ENCODE measurements around the gene PCSK5.

The PCSK5 gene

DNA sequence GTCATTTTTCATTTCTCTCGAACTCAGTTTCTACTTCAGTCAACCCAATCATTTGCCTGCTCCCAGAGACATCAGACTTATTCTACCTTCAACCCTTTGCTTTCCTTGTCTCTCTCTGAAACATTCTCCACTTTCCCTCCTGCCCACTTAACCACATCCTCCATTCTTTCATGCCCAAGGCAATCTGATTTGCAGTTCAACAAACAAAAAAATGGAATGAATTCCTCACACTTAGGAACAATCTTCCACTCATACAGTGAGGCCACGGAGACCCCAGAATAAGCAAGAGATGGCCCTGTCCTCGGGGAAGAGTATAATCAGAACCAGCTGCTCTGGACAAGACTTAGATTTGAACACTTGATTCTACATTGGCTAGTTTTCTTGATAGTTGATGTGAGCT lies 323.3 kb downstream of the PCSK5 start:
- DNase-seq, result no peak

DNA sequence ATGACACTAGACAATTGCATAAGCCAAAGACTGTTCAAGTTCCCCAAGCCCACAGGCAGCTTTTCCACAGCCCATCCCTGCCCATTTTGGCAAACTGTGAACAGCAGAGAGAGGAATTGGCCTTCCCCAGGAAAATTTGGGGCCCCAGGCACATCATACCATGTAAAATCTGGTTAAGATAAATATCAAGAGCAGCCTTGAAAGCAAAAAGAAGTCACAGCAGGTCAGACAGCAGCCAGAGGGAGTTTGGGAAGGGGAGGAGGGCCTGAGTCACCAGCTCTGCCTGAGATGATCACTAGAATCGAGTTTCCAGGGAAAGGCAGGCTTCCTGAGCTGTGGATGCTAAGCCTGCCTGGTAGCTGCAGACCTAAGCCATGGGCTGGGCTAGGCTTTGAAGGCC lies 324.6 kb downstream of the PCSK5 start:
- no peak for DNase-seq

DNA sequence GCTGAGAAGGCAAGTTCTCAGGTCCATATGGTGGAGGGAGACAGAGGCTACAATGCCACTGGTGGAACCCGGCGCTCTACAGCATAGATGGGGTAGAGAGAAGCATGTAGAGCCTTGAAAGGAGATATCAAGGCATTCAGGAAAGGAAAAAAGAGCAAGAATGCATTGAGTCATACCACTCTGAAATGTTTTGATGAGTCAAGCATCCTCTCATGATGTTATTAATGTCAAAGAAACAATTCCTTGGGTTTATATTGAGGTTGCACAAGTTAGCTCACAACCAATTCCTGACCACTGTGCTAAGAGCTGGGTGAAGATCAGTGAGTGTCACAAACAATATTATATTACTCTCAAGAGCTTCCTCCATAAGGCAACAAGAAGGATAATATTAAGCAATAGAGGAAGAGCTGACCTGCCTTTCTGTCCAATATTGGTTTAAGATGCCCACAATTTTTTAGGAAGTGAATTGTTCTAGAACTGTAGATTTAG lies 325.7 kb downstream of the PCSK5 start:
- no peak for DNase-seq

DNA sequence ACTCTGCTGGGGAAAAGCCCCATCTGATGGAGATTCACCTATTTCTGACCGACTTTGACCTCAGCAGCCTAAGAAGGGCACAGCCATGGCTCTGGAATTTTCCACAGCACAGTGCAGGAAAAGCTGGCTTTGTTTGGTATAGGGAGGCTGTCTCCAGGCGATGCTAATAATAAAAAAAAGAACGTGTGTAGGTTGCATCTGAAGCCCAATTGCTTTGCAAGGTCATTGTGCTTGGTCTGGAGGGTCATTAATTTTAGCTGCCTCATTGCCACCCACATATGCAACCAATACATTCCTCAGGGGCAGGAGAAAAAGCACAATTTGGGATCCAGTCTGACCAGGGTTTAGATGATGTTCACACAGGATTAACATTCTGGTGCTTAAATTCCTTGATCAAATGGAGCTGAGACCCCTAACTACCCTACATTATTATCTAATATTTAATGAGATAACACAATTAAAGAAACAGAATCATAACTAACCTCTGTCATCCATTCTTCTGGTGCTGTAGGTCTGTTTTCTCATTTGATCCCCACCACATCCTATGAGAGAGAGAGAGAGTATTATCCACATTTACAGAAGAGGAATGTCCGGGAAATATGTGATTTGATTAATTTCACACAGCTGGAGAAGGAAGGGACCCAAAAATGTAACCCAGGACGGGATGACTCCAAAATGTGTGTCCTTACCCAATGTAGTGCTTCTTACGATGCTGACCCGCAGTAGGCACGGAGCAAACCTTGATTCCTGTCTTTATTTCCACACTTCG lies 327.8 kb downstream of the PCSK5 start:
- DNase-seq, result no peak

DNA sequence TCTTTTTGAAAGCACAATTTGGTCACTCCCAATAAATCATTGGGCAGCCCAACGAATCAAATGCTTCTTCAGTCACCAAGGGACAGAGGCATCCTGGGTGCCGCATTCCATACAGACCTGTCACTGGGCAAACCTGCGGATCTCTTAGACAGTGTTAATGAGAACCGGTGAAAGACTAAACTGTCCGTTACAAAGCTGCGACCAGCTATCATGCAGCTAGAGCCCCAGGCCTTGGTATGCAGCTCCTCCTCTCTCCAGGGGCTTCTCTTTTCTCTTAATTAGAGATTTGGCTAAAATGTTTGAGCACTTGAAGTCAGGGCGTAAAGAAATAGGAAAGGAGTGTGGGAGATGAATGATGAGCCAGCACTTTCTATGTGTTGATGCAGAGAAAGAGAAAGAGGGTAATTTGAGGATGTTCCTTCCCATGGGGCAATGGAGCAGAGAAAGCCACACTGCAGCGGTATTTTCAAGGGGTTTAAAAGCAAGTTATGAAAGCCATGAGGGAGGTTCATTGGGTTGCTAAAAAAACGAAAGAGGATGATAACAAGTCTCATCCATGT lies 328.5 kb downstream of the PCSK5 start:
- no peak for DNase-seq

DNA sequence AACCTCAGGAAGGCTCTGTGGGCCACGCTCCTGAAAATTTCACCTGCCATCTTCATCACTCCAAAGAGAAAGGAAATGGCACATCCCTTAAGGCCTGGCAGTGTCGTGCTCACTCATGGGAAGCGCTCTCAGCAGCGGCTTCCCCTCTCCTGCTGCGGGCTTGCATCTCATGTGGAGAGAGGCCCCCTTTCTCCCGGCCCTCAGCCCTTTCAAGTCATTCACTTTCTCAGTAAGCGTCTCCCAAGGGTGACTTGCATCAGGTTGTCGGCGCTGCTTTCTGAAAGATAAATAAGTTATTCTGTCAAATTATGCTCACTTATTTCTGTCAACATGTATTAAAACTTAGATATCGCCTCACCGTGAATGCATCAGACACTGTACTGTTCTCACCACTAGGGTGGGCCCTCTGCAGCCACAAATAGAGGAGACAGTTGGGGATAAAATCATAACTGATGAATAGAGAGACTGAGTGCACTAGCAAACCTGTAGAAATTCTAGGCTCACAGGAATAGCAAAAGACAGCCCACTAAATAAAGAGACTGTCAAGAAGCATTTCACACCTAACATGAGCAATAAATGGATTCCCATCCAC lies 329.2 kb downstream of the PCSK5 start:
- no peak for DNase-seq

DNA sequence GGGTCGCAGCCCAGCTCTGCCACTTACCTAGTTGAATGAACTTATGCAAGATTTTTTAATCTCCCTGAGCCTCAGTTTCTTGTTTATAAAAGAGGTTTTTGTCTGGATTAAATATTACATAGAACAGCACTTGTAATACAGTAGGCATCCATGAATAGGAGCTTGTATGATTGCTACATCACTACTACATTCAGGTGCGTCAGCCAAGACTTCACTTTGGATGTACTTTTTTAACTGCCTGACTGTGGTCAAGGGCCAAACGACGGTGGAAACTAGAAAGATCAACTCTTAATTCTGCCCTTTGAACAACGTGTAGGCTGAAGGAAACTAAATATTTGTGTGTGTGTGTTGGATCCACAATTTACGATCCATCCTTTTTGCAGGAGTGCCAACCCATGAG lies 330.9 kb downstream of the PCSK5 start:
- DNase-seq, result no peak

DNA sequence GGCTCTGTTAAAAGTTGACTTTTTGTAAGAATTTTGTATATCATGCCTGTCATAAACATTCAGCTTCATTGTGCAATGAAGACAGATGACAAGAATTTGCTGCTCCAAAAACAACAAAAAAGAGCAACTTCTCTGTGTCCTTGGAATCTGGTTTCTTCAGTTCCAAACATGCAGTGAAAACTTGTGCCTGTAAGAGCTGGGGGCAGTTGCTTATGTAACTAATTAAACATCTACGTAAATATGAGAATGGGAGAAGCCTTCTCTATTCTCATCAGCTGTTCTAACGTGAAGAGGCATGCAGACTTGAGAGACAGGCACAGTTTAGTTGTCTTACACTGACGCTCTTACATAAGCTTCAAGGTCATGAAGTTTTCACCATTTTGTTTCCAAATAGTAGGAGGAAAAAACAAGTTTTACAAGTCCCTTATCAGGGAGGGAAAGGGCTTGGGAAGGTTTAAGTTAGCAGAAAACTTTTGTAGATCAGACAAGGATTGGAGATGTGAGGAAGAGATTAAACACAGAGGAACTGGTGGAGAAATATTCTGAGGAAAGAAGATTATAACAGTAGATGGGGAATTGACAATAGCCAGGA lies 333.4 kb downstream of the PCSK5 start:
- no peak for DNase-seq

DNA sequence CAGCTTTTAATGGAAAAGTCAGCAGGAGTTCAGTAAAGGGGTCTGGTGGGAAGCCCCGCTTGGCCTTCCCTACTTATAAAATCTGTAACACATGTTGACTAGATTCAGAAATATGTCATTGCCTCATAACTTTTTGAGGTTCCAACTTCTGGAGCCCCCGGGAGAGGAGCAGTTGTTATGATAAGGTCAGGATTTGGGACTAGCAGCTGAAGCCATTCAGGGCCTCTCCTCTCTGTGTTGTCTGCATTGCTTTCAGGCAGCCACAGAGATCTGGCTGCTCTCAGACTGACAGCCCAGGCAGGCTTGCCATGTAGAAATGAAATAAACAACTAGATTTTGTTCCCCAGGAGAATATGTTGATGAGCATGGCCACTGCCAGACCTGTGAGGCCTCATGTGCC lies 336.7 kb downstream of the PCSK5 start:
- DNase-seq, result no peak

DNA sequence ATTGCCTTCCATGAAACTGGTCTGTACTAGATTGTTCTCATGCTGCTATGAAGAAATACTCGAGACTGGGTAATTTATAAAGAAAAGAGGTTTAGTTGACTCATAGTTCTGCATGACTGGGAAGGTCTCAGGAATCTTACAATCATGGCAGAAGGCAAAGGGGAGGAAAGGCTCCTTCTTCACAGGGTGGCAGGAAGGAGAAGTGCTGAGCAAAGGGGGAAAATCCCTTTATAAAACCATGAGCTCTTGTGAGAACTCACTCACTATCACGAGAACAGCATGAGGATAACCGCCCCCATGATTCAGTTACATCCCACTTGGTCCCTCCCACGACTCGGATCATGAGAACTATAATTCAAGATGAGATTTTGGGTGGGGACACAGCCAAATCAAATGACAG lies 340.5 kb downstream of the PCSK5 start:
- no peak for DNase-seq

DNA sequence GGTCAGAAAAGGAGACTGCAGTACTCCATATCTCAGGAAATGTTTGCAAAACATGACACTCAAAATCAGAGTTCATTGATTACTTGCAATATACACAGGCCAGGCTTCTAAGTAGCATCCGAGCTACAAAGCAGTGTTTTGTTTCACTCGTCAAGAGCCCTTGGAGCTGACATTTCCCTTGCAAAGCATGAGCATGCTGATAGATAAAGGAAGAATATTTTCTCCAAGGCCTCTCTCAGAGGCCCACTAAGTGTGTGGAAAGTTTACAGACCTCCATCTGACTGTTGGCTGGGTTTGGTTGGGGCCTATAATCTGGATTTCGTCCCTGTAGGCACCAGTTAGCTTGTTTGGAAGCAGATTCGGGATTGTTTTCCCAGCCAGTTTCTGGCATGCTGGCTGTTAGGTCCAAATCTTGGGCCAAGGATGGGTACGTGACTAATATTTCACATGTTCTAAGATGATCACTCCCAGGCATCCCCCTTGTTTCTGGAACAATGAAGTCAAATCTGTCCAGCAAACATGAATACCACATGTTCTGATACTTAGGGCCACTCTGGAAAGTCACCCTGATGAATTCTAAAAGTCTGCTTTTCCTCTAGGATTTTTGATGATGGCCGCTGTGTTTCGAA lies 342.5 kb downstream of the PCSK5 start:
- no peak for DNase-seq

DNA sequence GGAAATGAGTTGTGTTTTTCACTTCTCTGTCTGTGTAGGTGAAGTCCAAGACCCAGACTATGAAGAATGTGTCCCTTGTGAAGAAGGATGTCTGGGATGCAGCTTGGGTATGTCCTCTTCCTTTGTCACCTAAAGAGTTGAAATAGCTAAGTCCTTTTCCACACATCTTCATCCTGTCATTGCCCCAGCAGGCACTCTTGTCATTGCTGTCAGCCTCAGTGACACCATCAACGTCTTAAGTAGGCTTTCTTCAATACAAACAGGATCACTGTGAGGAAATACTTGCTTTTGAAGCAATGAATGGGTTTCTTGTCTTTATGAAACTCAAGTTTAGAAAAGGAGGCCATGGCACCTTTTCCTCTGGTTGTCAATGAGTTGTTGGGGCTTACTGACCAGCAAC lies 350.1 kb downstream of the PCSK5 start:
- DNase-seq, result no peak

DNA sequence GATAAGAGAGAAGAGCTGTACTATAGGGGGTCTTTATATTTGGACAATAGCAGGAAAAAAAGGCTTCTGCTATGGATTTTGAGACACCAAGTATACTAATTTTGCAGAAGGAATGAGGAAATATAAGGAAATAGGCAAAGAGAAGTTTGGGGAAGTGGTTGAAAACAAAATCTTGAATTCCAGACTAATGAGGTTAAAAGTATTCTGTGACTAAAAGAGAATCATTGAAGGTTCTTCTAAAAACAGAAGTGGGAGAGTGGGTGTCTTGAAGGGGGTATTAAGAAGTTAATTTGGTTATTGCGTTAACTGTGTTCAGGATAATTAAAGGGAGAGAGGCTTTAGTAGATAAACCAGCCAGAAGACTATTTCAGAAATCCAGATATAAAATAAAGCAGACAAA lies 355.0 kb downstream of the PCSK5 start:
- DNase-seq, result no peak

DNA sequence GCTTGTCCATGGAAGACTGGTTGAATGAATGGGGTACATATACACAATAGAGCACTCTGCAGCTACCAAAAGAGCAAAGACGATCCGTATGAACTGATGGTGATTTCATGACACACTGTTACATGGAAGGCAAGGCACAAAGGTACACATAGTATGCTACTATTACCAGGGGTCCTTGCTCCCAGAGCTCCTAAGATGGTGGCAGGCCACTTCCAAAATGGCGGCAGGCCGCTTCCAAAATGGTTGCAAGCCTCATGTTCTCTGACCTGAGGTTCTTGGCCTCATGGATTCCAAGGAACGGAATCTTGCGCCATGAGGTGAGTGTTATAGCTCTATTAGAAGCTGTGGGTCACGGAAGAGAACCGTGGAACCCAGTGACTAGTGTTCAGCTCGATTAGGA lies 356.2 kb downstream of the PCSK5 start:
- DNase-seq, result no peak

DNA sequence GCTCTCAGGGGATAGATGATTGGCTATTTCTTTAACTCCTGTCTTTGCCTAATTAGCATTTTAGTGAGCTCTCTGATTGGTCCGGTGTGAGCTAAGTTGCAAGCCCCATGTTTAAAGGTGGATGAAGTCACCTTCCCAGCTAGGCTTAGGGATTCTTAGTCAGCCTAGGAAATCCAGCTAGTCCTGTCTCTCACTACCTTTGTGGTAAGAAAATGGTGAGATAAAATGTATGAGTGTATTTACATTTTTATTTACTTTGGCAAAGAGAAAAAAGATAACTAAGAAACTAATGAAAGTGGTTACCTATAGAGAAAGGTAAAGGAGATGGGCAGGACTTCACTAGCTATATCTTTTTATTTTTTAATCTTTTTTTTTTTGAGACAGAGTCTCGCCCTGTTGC lies 357.0 kb downstream of the PCSK5 start:
- DNase-seq, result no peak

DNA sequence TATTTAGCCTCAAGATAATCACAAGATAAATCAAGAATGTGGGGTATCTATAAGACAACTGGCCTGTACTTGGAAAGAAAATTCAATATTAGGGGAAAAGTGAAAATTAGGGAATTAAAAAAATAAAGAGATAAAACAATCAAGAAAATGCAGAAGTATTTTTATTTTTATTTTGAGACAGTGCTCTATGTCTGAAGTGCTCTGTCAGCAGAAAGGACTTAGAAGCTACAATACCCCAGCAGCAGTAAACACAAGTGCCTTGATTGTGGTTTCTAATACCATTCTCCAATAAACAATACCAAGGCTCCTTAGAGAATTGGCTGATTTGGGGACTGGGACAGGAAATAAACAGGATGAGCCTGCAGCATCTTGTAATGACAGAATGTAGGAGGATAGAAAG lies 358.8 kb downstream of the PCSK5 start:
- DNase-seq, result no peak

DNA sequence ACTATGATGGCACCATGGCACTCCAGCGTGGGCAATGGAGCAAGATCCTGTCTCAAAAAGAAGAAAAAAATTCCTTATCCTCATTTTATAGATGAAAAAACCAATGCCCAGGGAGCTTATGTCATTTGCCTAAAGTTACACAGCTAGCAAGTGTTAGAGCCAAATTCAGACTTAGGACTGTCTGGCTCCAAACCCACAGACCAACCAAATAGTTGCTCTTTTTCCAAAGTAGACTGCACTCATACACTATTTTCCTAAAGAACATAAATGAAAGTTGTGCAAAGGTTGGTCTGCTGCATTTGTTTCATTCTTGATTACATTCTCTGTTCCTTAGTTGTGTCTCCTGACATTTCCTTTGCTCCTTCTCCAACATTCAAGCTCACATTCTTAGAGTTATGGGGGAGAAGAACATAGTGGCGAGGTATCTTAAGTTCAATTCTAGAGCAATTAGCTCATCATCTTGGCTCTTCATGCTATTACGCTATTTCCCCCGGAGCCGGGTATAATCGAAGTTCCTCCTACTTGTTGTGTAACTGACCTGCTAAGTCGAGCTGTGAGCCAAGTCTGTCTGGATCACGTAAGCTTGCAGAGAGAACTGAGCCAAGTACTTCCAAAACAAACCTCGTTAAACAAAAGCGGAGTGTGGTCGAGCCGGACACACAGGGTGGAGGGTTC lies 365.4 kb downstream of the PCSK5 start:
- DNase-seq, result no peak

DNA sequence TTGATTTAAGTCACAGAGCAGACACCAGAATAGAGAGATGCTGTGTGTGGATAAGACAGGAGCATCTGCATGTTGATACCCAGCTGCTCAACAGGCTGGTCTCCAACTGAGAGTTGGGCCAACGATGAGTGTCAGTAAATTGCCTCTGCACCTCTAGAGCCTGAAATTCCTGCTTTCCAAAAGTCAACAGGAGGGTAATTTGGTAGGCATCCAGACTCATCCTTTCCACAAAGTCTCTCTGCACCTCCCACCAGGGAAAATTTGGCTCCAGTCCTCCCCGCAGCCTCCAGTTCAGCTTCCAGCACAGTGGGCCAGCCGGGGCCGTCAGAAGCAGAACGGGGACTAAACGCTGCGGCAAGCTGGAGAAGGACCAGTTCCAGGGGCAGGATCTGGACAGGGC lies 366.8 kb downstream of the PCSK5 start:
- DNase-seq, result no peak

DNA sequence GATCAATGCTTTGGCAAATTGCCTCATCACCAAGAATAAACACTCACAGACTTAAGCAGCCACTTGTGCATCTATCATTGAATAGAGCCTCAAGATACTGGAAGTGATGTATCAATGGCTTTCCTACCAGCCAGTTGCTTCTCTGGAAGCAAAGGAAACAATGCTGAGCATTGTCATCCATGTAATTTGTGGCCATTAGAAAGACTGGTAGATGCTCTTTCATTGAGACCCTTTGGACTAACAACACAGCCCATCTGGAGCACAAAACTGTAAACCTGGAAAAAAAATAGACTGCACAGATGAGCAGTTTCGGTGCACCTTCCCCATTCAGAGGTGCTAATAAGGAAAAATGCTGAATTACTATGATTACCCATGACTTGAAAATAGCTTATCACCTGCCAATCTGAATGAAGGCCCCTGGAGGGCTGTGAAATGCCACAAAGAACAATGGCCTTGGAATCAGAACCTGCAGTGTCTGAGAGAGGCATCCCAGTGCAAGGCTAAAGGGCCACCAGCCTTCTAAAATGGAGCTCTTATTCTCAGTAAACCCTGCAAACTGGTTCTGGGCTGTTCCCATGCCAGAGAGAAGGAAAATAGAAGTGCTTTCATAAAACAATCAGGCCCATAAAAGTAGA lies 376.3 kb downstream of the PCSK5 start:
- no peak for DNase-seq

DNA sequence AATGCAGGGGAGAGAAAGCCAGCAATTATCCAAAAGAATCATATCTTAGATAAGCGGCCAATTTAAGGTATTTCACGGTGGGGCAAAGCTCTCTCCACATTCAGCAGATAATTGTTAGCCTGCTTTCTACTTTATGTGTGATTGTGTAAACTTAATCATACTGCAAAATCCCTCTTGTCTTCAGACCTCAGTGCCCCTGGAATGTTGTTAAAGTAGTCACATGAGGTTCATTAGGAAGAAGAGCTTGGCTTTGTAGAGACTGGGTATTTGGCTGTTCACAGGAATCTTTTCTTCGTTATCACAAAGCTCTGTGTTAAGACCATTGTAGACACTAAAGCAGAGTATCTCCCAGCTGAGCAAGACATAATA lies 376.8 kb downstream of the PCSK5 start:
- no peak for DNase-seq

DNA sequence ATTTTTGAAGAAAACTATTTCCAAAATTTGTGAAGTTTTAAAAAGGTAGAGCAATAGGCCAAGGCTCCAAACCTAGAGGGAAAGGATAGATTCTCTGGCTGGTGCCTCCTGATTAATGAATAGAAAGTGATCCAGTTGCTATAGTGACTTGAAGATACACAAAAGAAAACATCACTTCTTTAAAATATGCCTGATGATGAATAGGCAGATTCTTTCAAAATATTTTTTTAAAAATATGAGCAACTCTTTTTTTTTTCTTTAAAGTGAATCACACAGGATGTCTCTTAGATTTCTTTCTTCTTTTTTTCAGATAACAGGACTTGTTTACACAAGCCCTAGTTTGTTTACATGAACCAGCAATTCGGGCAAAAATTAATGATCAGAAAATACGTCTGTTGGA lies 379.3 kb downstream of the PCSK5 start:
- no peak for DNase-seq

DNA sequence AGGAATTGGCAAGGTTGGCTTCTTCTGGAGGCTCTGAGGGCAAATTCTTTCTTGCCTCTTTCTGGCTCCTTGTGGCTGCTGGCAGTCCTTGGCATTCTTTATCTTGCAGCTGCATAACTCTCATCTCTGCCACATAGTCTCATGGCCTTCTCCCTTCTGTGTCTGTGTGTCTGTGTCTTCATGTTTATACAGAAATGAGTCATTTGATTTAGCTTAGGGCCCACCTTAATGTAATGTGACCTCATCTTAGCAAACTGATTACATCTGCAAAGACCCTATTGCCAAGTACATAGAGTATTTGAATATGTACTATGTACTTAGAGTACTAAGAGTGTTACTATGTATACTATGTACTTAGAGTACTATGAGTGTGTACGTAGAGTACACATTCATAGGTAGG lies 381.3 kb downstream of the PCSK5 start:
- no peak for DNase-seq

DNA sequence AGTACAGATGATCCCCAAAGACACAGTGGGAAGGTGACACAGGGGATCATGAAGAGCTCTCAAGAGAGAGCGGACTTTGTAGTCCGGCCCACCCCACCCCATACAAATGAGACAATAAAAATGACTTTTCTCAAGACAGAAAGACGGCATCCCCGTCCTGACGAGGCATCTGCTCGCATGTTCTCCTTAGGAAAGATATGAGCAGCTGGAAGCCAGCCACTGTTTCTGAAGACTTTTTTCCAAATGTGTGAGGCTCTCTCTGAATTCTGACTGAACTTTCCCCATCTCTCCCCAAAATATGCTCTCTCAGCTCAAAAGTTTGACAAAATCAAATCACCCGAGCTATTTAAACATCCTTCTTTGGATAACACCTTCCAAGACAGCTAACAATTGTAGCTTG lies 398.6 kb downstream of the PCSK5 start:
- no peak for DNase-seq
